GM23338 (cell line): Measurements from ENCODE around the gene KCNJ13. TPM values are rescaled to one million over a fixed set of nuclear protein-coding genes. Genes with fewer than 3 reads are reported as not detected.

Source experiments
- ATAC-seq: fragments of 200-7000 bp; cut with Tn5 transposase; 3 replicates; pipeline ENCODE4 v1.9.1; 2020
- DNase-seq: peaks from one replicate; pipeline ENCODE4 v3.0.0-alpha.2; 2015; ENCODE audit warnings: low spot score
- H2AFZ ChIP-seq: fragments of 200-600 bp; sonication (generic); 2 replicates; pipeline ENCODE4 v1.8.0; 2016; ENCODE audit warnings: antibody characterized with exemption, mild to moderate bottlenecking, moderate library complexity
- H3F3A ChIP-seq: fragments of 200-600 bp; sonication (generic); replicated peaks from 2 replicates; pipeline ENCODE4 v1.8.0; 2017; ENCODE audit warnings: antibody characterized with exemption, mixed run types, low read depth
- H3K27ac ChIP-seq: fragments of 200-600 bp; sonication (generic); 2 replicates; pipeline ENCODE4 v1.6.1; 2016; ENCODE audit warnings: low read depth
- H3K27me3 ChIP-seq: fragments of 200-600 bp; sonication (generic); 2 replicates; pipeline ENCODE4 v1.8.0; 2016; ENCODE audit warnings: mild to moderate bottlenecking, mixed run types, moderate library complexity; ENCODE audit not compliant: insufficient read depth
- H3K36me3 ChIP-seq: fragments of 200-600 bp; sonication (generic); 2 replicates; pipeline ENCODE4 v1.8.0; 2016; ENCODE audit warnings: mild to moderate bottlenecking; ENCODE audit not compliant: insufficient read depth
- H3K4me1 ChIP-seq: fragments of 200-600 bp; sonication (generic); 2 replicates; pipeline ENCODE4 v1.8.0; 2016; ENCODE audit warnings: mild to moderate bottlenecking, moderate library complexity; ENCODE audit not compliant: insufficient read depth
- H3K4me2 ChIP-seq: fragments of 200-600 bp; sonication (generic); 2 replicates; pipeline ENCODE4 v1.7.1; 2017; ENCODE audit warnings: mixed run types
- H3K4me3 ChIP-seq: fragments of 200-600 bp; sonication (generic); 2 replicates; pipeline ENCODE4 v1.6.1; 2016; ENCODE audit warnings: mixed run types
- H3K79me2 ChIP-seq: fragments of 200-600 bp; sonication (generic); replicated peaks from 2 replicates; pipeline ENCODE4 v1.8.0; 2017; ENCODE audit warnings: mild to moderate bottlenecking; ENCODE audit not compliant: insufficient read depth
- H3K9me2 ChIP-seq: fragments of 200-600 bp; sonication (generic); 2 replicates; pipeline ENCODE4 v1.8.0; 2017; ENCODE audit not compliant: insufficient read depth
- H4K20me1 ChIP-seq: fragments of 200-600 bp; sonication (generic); replicated peaks from 2 replicates; pipeline ENCODE4 v1.8.0; 2017; ENCODE audit warnings: mild to moderate bottlenecking; ENCODE audit not compliant: insufficient read depth
- H3K27ac Mint-ChIP-seq: 2 replicates; pipeline ENCODE4 v1.8.0; 2020; ENCODE audit warnings: inconsistent platforms, mild to moderate bottlenecking, moderate library complexity, mixed read lengths
- H3K27me3 Mint-ChIP-seq: 3 replicates; pipeline ENCODE4 v1.8.0; 2022; ENCODE audit warnings: low read depth, mild to moderate bottlenecking, moderate library complexity, mixed read lengths, inconsistent platforms; ENCODE audit not compliant: insufficient read depth, poor library complexity
- H3K36me3 Mint-ChIP-seq: 3 replicates; pipeline ENCODE4 v1.8.0; 2021; ENCODE audit warnings: low read depth, mild to moderate bottlenecking, inconsistent platforms, moderate library complexity, mixed read lengths
- H3K4me1 Mint-ChIP-seq: 3 replicates; pipeline ENCODE4 v1.8.0; 2020; ENCODE audit warnings: mild to moderate bottlenecking, inconsistent platforms, mixed read lengths
- H3K4me3 Mint-ChIP-seq: 3 replicates; pipeline ENCODE4 v1.8.0; 2021; ENCODE audit warnings: moderate library complexity, mild to moderate bottlenecking, inconsistent platforms, mixed read lengths
- H3K9me3 Mint-ChIP-seq: 3 replicates; pipeline ENCODE4 v1.8.0; 2020; ENCODE audit warnings: moderate library complexity, mild to moderate bottlenecking, inconsistent platforms, mixed read lengths
- CREB1 ChIP-seq: fragments of 250-450 bp; sonication (Bioruptor Pico); IDR thresholded peaks from 2 replicates; pipeline ENCODE4 v1.5.0; 2020; ENCODE audit warnings: low read depth, mild to moderate bottlenecking, moderate library complexity
- EZH2 ChIP-seq: fragments of 200-600 bp; sonication (generic); IDR thresholded peaks from one replicate; pipeline ENCODE4 v1.8.0; 2017; ENCODE audit warnings: antibody characterized with exemption, mild to moderate bottlenecking, low read depth; ENCODE audit not compliant: unreplicated experiment
- EZH2phosphoT487 ChIP-seq: fragments of 200-600 bp; sonication (generic); IDR thresholded peaks from one replicate; pipeline ENCODE4 v1.8.1; 2018; ENCODE audit warnings: antibody characterized with exemption; ENCODE audit not compliant: unreplicated experiment
- JUNB ChIP-seq: IDR thresholded peaks from one replicate; pipeline ENCODE4 v1.6.1; 2016; ENCODE audit warnings: antibody characterized with exemption; ENCODE audit not compliant: unreplicated experiment
- POLR2AphosphoS5 ChIP-seq: IDR thresholded peaks from 2 replicates; pipeline ENCODE4 v1.6.1; 2016; ENCODE audit warnings: antibody characterized with exemption, low read depth
- STAT1 ChIP-seq: IDR thresholded peaks from one replicate; pipeline ENCODE4 v1.6.1; 2016; ENCODE audit warnings: antibody characterized with exemption; ENCODE audit not compliant: unreplicated experiment
- ZNF114 ChIP-seq: fragments of 250-450 bp; sonication (Bioruptor Pico); IDR thresholded peaks from 2 replicates; pipeline ENCODE4 v1.5.0; 2020; ENCODE audit warnings: mild to moderate bottlenecking, moderate library complexity
- ZNF331 ChIP-seq: fragments of 250-450 bp; sonication (Bioruptor Pico); IDR thresholded peaks from 2 replicates; pipeline ENCODE4 v1.5.0; 2020; ENCODE audit warnings: low read depth, mild to moderate bottlenecking, moderate library complexity
- polyA plus RNA-seq: library from polyadenylated mRNA; unstranded; fragments of >200 nt; fragmentation: Nextera tagmentation; extraction: Ambion mirVana; gene quantifications from 2 replicates; pipeline ENCODE4 v1.2.1, GENCODE V29; 2016
- total RNA-seq: library from RNA; depleted of rRNA; stranded (reverse); fragments of >200 nt; shearing (Covaris generic); gene quantifications from 2 replicates; pipeline ENCODE4 v1.2.3, GENCODE V29; 2014
- TF ChIP-seq, protein P1 (sequence below), 2 experiments: fragments of 200-600 bp in 1 of 2; sonication (generic) in 1 of 2; conservative IDR thresholded peaks; 2 replicates each; pipeline versions ENCODE4 v1.5.1 to v1.6.1; 2016 to 2017; ENCODE audit warnings: antibody characterized with exemption in 2 of 2, low read depth in 2 of 2, mild to moderate bottlenecking in 2 of 2, moderate library complexity in 1 of 2
- TF ChIP-seq, protein P2 (sequence below): IDR thresholded peaks from 2 replicates; pipeline ENCODE4 v1.6.1; 2016; ENCODE audit warnings: antibody characterized with exemption
- TF ChIP-seq, protein P3 (sequence below): IDR thresholded peaks from one replicate; pipeline ENCODE4 v1.6.1; 2018; ENCODE audit warnings: antibody characterized with exemption; ENCODE audit not compliant: unreplicated experiment

KCNJ13 gene
- total and polyA plus RNA-seq, 2 experiments from 2014 or later = 0.37 TPM; not detected in 1

DNA sequence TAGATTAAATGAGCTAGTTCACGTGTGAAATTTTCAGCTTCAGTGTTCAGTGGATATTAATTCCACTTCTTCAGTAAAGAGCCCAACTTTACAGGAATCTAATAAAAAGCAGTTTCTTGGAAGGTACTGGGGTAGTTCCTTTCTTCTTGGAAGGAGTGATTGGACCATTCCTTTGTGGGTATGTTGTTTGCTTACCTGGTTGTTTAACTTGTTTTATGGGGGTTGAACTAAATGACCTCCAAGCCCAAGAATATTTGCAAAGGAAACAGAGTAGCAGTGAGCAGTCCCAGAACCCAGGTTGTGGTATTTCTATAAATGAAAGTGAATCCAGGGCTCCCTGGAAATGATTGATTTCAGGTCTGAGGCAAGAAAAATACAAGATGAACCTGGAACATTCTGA lies 31.4 kb downstream of the KCNJ13 start:
- H3K27ac Mint-ChIP-seq = no peak overlapping the region
- no peak overlapping the region for H3K27ac ChIP-seq
- peaks cover 8% of the 10 kb centered on the region; the same call in 1 of the 2 replicates for H4K20me1 ChIP-seq
- H3K4me2 ChIP-seq = no peak overlapping the region
- ATAC-seq (no peak), DNase-seq (no peak)
- peaks cover 6% of the 10 kb centered on the region for H3K36me3 ChIP-seq
- H3K36me3 Mint-ChIP-seq = peaks cover 19% of the 10 kb centered on the region; the same call in 2 of the 3 replicates
- no peak overlapping the region for H3K4me3 Mint-ChIP-seq
- H2AFZ ChIP-seq = no peak overlapping the region
- no peaks in the 10 kb centered on the region for H3K9me3 Mint-ChIP-seq
- TF ChIP-seq, protein P1, sequence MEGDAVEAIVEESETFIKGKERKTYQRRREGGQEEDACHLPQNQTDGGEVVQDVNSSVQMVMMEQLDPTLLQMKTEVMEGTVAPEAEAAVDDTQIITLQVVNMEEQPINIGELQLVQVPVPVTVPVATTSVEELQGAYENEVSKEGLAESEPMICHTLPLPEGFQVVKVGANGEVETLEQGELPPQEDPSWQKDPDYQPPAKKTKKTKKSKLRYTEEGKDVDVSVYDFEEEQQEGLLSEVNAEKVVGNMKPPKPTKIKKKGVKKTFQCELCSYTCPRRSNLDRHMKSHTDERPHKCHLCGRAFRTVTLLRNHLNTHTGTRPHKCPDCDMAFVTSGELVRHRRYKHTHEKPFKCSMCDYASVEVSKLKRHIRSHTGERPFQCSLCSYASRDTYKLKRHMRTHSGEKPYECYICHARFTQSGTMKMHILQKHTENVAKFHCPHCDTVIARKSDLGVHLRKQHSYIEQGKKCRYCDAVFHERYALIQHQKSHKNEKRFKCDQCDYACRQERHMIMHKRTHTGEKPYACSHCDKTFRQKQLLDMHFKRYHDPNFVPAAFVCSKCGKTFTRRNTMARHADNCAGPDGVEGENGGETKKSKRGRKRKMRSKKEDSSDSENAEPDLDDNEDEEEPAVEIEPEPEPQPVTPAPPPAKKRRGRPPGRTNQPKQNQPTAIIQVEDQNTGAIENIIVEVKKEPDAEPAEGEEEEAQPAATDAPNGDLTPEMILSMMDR (conservative IDR thresholded peaks at IDR 0.05; ENCODE audit: low read depth in 2 of 2) = no peak
- no peak for TF ChIP-seq CREB1
- TF ChIP-seq JUNB = no peak
- TF ChIP-seq, protein P2, sequence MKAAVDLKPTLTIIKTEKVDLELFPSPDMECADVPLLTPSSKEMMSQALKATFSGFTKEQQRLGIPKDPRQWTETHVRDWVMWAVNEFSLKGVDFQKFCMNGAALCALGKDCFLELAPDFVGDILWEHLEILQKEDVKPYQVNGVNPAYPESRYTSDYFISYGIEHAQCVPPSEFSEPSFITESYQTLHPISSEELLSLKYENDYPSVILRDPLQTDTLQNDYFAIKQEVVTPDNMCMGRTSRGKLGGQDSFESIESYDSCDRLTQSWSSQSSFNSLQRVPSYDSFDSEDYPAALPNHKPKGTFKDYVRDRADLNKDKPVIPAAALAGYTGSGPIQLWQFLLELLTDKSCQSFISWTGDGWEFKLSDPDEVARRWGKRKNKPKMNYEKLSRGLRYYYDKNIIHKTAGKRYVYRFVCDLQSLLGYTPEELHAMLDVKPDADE = no peak
- no peaks in the 10 kb centered on the region; the same call in 2 of the 3 replicates for H3K4me1 Mint-ChIP-seq
- H3F3A ChIP-seq = no peaks in the 10 kb centered on the region
- no peaks in the 10 kb centered on the region for H3K27me3 ChIP-seq
- no peak overlapping the region for H3K4me3 ChIP-seq
- no peaks in the 10 kb centered on the region for H3K9me2 ChIP-seq
- peaks cover 2% of the 10 kb centered on the region for H3K27me3 Mint-ChIP-seq
- H3K4me1 ChIP-seq = no peaks in the 10 kb centered on the region
- H3K79me2 ChIP-seq = peaks cover 6% of the 10 kb centered on the region

DNA sequence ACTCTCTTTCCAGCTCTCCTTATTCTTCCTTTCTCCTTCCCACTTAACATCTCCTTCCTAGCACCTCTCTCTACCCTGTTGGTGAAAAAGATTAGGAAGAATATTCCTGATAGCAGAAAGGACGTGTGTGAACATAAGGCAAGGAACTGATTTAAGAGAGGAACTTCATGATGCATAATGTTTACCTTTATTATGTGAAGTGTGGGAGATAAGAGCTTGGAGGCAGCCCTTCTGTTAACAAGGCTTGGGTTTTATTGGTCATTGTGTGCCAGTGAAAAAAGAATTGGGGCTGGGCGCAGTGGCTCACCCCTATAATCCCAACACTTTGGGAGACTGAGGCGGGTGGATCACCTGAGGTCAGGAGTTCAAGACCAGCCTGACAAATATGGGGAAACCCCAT lies 34.4 kb downstream of the KCNJ13 start:
- Mint-ChIP-seq H3K36me3 (peaks cover 7% of the 10 kb centered on the region; the same call in 2 of the 3 replicates), H3K27me3 (peaks cover 4% of the 10 kb centered on the region), H3K9me3 (no peaks in the 10 kb centered on the region), H3K27ac (no peak overlapping the region), H3K4me1 (no peaks in the 10 kb centered on the region; the same call in 2 of the 3 replicates), H3K4me3 (no peak overlapping the region)
- Histone ChIP-seq H3K4me3 (no peak overlapping the region), H3K27ac (no peak overlapping the region), H3K9me2 (no peaks in the 10 kb centered on the region), H4K20me1 (peaks cover 5% of the 10 kb centered on the region; the same call in 1 of the 2 replicates), H3K4me2 (no peak overlapping the region), H2AFZ (no peak overlapping the region), H3F3A (no peaks in the 10 kb centered on the region), H3K27me3 (no peaks in the 10 kb centered on the region), H3K36me3 (no peaks in the 10 kb centered on the region), H3K79me2 (peaks cover 6% of the 10 kb centered on the region), H3K4me1 (no peaks in the 10 kb centered on the region)
- no peak for DNase-seq
- ATAC-seq = no peak
- TF ChIP-seq CREB1 = no peak
- no peak for TF ChIP-seq JUNB
- no peak for TF ChIP-seq ZNF331 (CRISPR knock-in tag)
- TF ChIP-seq, protein P1 (conservative IDR thresholded peaks at IDR 0.05; ENCODE audit: low read depth in 2 of 2) = no peak
- TF ChIP-seq, protein P3, sequence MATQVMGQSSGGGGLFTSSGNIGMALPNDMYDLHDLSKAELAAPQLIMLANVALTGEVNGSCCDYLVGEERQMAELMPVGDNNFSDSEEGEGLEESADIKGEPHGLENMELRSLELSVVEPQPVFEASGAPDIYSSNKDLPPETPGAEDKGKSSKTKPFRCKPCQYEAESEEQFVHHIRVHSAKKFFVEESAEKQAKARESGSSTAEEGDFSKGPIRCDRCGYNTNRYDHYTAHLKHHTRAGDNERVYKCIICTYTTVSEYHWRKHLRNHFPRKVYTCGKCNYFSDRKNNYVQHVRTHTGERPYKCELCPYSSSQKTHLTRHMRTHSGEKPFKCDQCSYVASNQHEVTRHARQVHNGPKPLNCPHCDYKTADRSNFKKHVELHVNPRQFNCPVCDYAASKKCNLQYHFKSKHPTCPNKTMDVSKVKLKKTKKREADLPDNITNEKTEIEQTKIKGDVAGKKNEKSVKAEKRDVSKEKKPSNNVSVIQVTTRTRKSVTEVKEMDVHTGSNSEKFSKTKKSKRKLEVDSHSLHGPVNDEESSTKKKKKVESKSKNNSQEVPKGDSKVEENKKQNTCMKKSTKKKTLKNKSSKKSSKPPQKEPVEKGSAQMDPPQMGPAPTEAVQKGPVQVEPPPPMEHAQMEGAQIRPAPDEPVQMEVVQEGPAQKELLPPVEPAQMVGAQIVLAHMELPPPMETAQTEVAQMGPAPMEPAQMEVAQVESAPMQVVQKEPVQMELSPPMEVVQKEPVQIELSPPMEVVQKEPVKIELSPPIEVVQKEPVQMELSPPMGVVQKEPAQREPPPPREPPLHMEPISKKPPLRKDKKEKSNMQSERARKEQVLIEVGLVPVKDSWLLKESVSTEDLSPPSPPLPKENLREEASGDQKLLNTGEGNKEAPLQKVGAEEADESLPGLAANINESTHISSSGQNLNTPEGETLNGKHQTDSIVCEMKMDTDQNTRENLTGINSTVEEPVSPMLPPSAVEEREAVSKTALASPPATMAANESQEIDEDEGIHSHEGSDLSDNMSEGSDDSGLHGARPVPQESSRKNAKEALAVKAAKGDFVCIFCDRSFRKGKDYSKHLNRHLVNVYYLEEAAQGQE = no peak
- no peak for TF ChIP-seq EZH2phosphoT487
- no peak for TF ChIP-seq ZNF114
- TF ChIP-seq EZH2 = no peak
- TF ChIP-seq STAT1 = no peak
- TF ChIP-seq POLR2AphosphoS5 = no peak
